WTC11 (cell line): ENCODE data around the gene CACHD1. TPM values are rescaled to one million over a fixed set of nuclear protein-coding genes. Genes with fewer than 3 reads are reported as not detected.

Experiments
- ATAC-seq: fragments of 200-7000 bp; cut with Tn5 transposase; 2 replicates; pipeline ENCODE4 v1.10.0; 2021; ENCODE audit warnings: mild to moderate bottlenecking, moderate library complexity
- CTCF ChIA-PET: fragments of 300-600 bp; sonication (Branson Sonifier 250); formaldehyde crosslinking; loops from one replicate; lab custom pipeline; 2021; ENCODE audit warnings: antibody characterized with exemption; lab: Charles Lee
- POLR2A ChIA-PET: fragments of 350-600 bp; sonication (Branson Sonifier 250); formaldehyde crosslinking; loops from one replicate; lab custom pipeline; 2021; ENCODE audit warnings: antibody characterized with exemption; lab: Charles Lee
- DNase-seq: peaks from one replicate; pipeline ENCODE4 v3.0.0; 2021; ENCODE audit warnings: low spot score
- H3K27ac Mint-ChIP-seq: 2 replicates; pipeline ENCODE4 v1.8.0; 2021; ENCODE audit warnings: mixed read lengths
- H3K27me3 Mint-ChIP-seq: 2 replicates; pipeline ENCODE4 v1.8.0; 2021; ENCODE audit warnings: low read depth, mild to moderate bottlenecking, moderate library complexity, mixed read lengths
- H3K36me3 Mint-ChIP-seq: 2 replicates; pipeline ENCODE4 v1.8.0; 2021; ENCODE audit warnings: mixed read lengths
- H3K4me1 Mint-ChIP-seq: 2 replicates; pipeline ENCODE4 v1.8.0; 2022; ENCODE audit warnings: mixed read lengths
- H3K4me3 Mint-ChIP-seq: 2 replicates; pipeline ENCODE4 v1.8.0; 2021; ENCODE audit warnings: mild to moderate bottlenecking, moderate library complexity, mixed read lengths
- H3K9me3 Mint-ChIP-seq: 2 replicates; pipeline ENCODE4 v1.8.0; 2021; ENCODE audit warnings: mixed read lengths
- CBFB ChIP-seq: sonication (generic); formaldehyde crosslinking; IDR thresholded peaks from 2 replicates; pipeline ENCODE4 v1.8.1; 2022; ENCODE audit warnings: mild to moderate bottlenecking, low read depth, missing genetic modification reagents
- ELF4 ChIP-seq: sonication (generic); formaldehyde crosslinking; IDR thresholded peaks from 2 replicates; pipeline ENCODE4 v1.8.1; 2022; ENCODE audit warnings: low read depth, mild to moderate bottlenecking, moderate library complexity, missing genetic modification reagents
- ESRRA ChIP-seq: sonication (generic); formaldehyde crosslinking; IDR thresholded peaks from 2 replicates; pipeline ENCODE4 v1.8.1; 2022; ENCODE audit warnings: mild to moderate bottlenecking, missing genetic modification reagents, borderline replicate concordance
- FOXJ3 ChIP-seq: sonication (generic); formaldehyde crosslinking; IDR thresholded peaks from 2 replicates; pipeline ENCODE4 v1.9.0; 2021; ENCODE audit warnings: missing genetic modification reagents, mild to moderate bottlenecking, borderline replicate concordance
- FOXP1 ChIP-seq: sonication (generic); formaldehyde crosslinking; IDR thresholded peaks from 2 replicates; pipeline ENCODE4 v1.8.0; 2022; ENCODE audit warnings: missing genetic modification reagents, mild to moderate bottlenecking, moderate library complexity, borderline replicate concordance
- GRHL2 ChIP-seq: fragments of 250-450 bp; sonication (Bioruptor Pico); IDR thresholded peaks from 2 replicates; pipeline ENCODE4 v1.8.0; 2022; ENCODE audit warnings: mild to moderate bottlenecking, moderate library complexity; ENCODE audit not compliant: insufficient replicate concordance, severe bottlenecking
- GTF2I ChIP-seq: fragments of 250-450 bp; sonication (Bioruptor Pico); conservative IDR thresholded peaks from 2 replicates; pipeline ENCODE4 v1.4.0; 2021; ENCODE audit warnings: mild to moderate bottlenecking
- JAZF1 ChIP-seq: fragments of 250-450 bp; sonication (Bioruptor Pico); IDR thresholded peaks from 2 replicates; pipeline ENCODE4 v1.9.0; 2021; ENCODE audit warnings: moderate library complexity, mild to moderate bottlenecking, inconsistent platforms
- SP1 ChIP-seq: sonication (generic); formaldehyde crosslinking; conservative IDR thresholded peaks from 2 replicates; pipeline ENCODE4 v1.8.1; 2022; ENCODE audit warnings: missing genetic modification reagents
- TEAD4 ChIP-seq: sonication (generic); formaldehyde crosslinking; IDR thresholded peaks from 2 replicates; pipeline ENCODE4 v1.8.0; 2022; ENCODE audit warnings: mild to moderate bottlenecking, missing genetic modification reagents
- ZNF138 ChIP-seq: sonication (generic); formaldehyde crosslinking; conservative IDR thresholded peaks from 2 replicates; pipeline ENCODE4 v1.8.1; 2022; ENCODE audit warnings: mild to moderate bottlenecking, moderate library complexity, missing genetic modification reagents
- total RNA-seq: library from RNA; stranded (reverse); gene quantifications from 3 replicates; pipeline ENCODE4 v1.2.3, GENCODE V29; 2021
- TF ChIP-seq, protein P1 (sequence below): sonication (generic); formaldehyde crosslinking; IDR thresholded peaks from 2 replicates; pipeline ENCODE4 v1.8.1; 2022; ENCODE audit warnings: mild to moderate bottlenecking, moderate library complexity, missing genetic modification reagents
- TF ChIP-seq, protein P2 (sequence below): sonication (generic); formaldehyde crosslinking; conservative IDR thresholded peaks from 2 replicates; pipeline ENCODE4 v1.8.1; 2023; ENCODE audit warnings: mild to moderate bottlenecking, low read depth, missing genetic modification reagents, moderate library complexity
- TF ChIP-seq, protein P3 (sequence below): sonication (generic); formaldehyde crosslinking; IDR thresholded peaks from 2 replicates; pipeline ENCODE4 v1.8.1; 2023; ENCODE audit warnings: mild to moderate bottlenecking, missing genetic modification reagents
- TF ChIP-seq, protein P4 (sequence below): fragments of 250-450 bp; sonication (Bioruptor Pico); conservative IDR thresholded peaks from 2 replicates; pipeline ENCODE4 v1.9.0; 2021; ENCODE audit warnings: mild to moderate bottlenecking

The CACHD1 gene
- total RNA-seq, 1 experiment from 2014 or later: 26.3 TPM

DNA sequence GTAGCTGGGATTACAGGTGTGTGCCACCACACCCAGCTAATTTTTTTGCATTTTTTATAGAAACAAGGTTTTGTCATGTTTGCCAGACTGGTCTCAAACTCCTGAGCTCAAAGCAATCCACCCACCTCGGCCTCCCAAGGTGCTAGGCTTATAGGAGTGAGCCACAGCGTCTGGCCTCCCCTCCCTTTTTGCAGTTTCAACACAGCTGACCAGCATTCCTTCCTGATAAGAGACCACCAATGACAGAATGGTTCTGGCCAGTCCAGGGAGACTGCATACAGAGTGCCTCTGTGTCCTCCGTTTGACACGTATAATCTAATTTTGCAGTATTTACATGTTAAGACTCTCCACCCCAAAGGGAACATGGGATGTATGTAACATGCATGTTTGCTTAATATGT, 46.4 kb upstream of the CACHD1 start:
- ChIA-PET POLR2A (no interaction called here), CTCF (no interaction called here)
- no peak overlapping the region for H3K27ac Mint-ChIP-seq
- ATAC-seq (no peak), DNase-seq (no peak)
- TF ChIP-seq GTF2I (CRISPR knock-in tag) (no peak), GRHL2 (CRISPR knock-in tag) (no peak), FOXJ3 (no peak), TEAD4 (CRISPR knock-in tag) (no peak), JAZF1 (CRISPR knock-in tag) (no peak), ELF4 (no peak), ZNF138 (CRISPR knock-in tag) (no peak), CBFB (CRISPR knock-in tag) (no peak), FOXP1 (CRISPR knock-in tag) (no peak)
- TF ChIP-seq, protein P1, sequence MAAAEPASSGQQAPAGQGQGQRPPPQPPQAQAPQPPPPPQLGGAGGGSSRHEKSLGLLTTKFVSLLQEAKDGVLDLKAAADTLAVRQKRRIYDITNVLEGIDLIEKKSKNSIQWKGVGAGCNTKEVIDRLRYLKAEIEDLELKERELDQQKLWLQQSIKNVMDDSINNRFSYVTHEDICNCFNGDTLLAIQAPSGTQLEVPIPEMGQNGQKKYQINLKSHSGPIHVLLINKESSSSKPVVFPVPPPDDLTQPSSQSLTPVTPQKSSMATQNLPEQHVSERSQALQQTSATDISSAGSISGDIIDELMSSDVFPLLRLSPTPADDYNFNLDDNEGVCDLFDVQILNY (CRISPR knock-in tag): no peak
- TF ChIP-seq, protein P2, sequence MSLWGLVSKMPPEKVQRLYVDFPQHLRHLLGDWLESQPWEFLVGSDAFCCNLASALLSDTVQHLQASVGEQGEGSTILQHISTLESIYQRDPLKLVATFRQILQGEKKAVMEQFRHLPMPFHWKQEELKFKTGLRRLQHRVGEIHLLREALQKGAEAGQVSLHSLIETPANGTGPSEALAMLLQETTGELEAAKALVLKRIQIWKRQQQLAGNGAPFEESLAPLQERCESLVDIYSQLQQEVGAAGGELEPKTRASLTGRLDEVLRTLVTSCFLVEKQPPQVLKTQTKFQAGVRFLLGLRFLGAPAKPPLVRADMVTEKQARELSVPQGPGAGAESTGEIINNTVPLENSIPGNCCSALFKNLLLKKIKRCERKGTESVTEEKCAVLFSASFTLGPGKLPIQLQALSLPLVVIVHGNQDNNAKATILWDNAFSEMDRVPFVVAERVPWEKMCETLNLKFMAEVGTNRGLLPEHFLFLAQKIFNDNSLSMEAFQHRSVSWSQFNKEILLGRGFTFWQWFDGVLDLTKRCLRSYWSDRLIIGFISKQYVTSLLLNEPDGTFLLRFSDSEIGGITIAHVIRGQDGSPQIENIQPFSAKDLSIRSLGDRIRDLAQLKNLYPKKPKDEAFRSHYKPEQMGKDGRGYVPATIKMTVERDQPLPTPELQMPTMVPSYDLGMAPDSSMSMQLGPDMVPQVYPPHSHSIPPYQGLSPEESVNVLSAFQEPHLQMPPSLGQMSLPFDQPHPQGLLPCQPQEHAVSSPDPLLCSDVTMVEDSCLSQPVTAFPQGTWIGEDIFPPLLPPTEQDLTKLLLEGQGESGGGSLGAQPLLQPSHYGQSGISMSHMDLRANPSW (CRISPR knock-in tag): no peak
- TF ChIP-seq, protein P3, sequence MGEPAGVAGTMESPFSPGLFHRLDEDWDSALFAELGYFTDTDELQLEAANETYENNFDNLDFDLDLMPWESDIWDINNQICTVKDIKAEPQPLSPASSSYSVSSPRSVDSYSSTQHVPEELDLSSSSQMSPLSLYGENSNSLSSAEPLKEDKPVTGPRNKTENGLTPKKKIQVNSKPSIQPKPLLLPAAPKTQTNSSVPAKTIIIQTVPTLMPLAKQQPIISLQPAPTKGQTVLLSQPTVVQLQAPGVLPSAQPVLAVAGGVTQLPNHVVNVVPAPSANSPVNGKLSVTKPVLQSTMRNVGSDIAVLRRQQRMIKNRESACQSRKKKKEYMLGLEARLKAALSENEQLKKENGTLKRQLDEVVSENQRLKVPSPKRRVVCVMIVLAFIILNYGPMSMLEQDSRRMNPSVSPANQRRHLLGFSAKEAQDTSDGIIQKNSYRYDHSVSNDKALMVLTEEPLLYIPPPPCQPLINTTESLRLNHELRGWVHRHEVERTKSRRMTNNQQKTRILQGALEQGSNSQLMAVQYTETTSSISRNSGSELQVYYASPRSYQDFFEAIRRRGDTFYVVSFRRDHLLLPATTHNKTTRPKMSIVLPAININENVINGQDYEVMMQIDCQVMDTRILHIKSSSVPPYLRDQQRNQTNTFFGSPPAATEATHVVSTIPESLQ: no peak
- TF ChIP-seq, protein P4, sequence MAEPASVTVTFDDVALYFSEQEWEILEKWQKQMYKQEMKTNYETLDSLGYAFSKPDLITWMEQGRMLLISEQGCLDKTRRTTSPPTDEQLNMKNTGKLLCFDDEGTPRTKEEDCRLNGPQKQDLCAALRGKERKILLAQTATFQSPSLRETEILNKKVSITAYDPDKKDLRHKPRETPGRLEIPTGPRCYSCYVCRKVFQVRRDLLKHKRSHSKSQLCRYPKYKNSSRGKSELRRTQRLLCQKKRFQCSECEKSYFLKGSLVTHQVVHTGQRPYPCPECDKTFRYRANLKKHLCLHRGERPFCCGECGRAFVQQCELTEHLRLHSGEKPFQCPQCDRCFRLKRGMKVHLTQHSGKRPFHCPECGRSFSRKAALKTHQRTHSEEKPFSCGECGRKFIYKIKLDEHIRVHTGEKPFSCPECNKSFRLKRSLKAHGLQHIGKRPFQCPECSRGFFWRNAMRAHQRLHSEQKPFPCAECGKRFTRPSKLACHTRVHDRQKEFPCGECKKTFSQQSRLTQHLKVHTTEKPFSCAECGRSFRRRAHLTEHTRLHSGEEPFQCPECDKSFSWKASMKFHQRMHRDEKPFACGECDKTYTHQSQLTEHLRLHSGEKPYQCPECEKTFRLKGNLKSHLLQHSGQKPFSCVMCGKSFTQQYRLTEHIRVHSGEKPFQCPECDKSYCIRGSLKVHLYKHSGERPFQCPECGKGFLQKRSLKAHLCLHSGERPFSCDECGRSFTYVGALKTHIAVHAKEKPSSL (CRISPR knock-in tag): no peak
- H3K4me3 Mint-ChIP-seq: no peak overlapping the region
- peaks cover 9% of the 10 kb centered on the region; the same call in 1 of the 2 replicates for H3K9me3 Mint-ChIP-seq
- H3K27me3 Mint-ChIP-seq: no peaks in the 10 kb centered on the region
- H3K4me1 Mint-ChIP-seq: no peaks in the 10 kb centered on the region
- H3K36me3 Mint-ChIP-seq: no peaks in the 10 kb centered on the region

DNA sequence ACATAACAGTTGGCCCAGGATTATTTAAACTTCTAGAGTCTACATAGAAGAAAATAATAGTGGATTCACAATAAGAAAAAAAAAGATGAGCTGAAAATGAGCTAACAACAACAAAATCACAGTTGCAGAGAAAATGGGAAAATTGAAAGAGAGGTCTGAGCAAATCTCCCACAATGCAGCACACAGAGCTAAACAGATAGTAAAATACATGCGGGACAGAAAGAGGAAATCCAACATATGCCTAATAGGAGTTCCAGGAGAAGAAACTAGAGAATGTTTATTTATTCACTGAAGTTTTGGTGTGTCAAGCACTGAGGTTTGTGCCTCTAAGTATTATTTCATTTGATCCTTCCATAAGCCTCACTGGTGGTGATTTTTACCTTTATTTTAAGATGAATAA, 45.5 kb upstream of the CACHD1 start:
- ChIA-PET CTCF (no interaction called here), POLR2A (no interaction called here)
- no peak overlapping the region for H3K27ac Mint-ChIP-seq
- DNase-seq: no peak
- no peaks in the 10 kb centered on the region for H3K36me3 Mint-ChIP-seq
- no peak for ATAC-seq
- H3K4me3 Mint-ChIP-seq: no peak overlapping the region
- no peaks in the 10 kb centered on the region for H3K4me1 Mint-ChIP-seq
- TF ChIP-seq SP1 (no peak), ESRRA (CRISPR knock-in tag) (no peak)
- TF ChIP-seq, protein P2 (CRISPR knock-in tag): no peak
- TF ChIP-seq, all 79 proteins: peak for 0
- H3K27me3 Mint-ChIP-seq: no peaks in the 10 kb centered on the region
- H3K9me3 Mint-ChIP-seq: peaks cover 9% of the 10 kb centered on the region; the same call in 1 of the 2 replicates
